B cell (primary cell): ENCODE results near the gene DKC1. TPM values are rescaled to one million over a fixed set of nuclear protein-coding genes. Genes with fewer than 3 reads are reported as not detected.
"Not testable (repeated sequence)": the region's sequence is repeated elsewhere in the genome, so short reads cannot be mapped to it uniquely, and the experiment has no call there.

Source experiments
- ATAC-seq: fragments of 200-7000 bp; cut with Tn5 transposase; one replicate; pipeline ENCODE4 v1.10.0; 2021; ENCODE audit warnings: low read depth, mild to moderate bottlenecking, moderate number of reproducible peaks, moderate library complexity
- CTCF ChIA-PET: fragments of 350-600 bp; sonication (Branson Sonifier 250); formaldehyde crosslinking; loops from one replicate; lab custom pipeline; 2021; ENCODE audit warnings: antibody characterized with exemption, inconsistent platforms; lab: Charles Lee
- POLR2A ChIA-PET: fragments of 350-600 bp; sonication (Branson Sonifier 250); formaldehyde crosslinking; loops from one replicate; lab custom pipeline; 2021; ENCODE audit warnings: antibody characterized with exemption; lab: Charles Lee
- DNase-seq: peaks from one replicate; pipeline ENCODE4 v3.0.0; 2013
- H2AFZ ChIP-seq: 2 replicates; pipeline ENCODE4 v1.6.1; 2012; ENCODE audit warnings: mild to moderate bottlenecking, low read depth, low read length; ENCODE audit not compliant: insufficient read depth, poor library complexity, severe bottlenecking
- H3K27ac ChIP-seq, 2 donors: 1 replicate in 1 of 2; 2 replicates in 1 of 2; pipeline ENCODE4 v1.5.1; 2012 to 2013; ENCODE audit warnings: low read length in 2 of 2, mild to moderate bottlenecking in 2 of 2, moderate library complexity in 1 of 2
- H3K27me3 ChIP-seq, 4 experiments: fragments of 200-600 bp in 1 of 4; sonication (generic) in 1 of 4; replicated peaks in 1 of 4; 1 replicate in 2 of 4; 2 replicates in 2 of 4; pipeline versions ENCODE4 v1.6.1 to v1.7.0; 2013 to 2016; ENCODE audit warnings: low read length in 3 of 4, mild to moderate bottlenecking in 2 of 4, mixed read lengths in 1 of 4, moderate library complexity in 1 of 4; ENCODE audit not compliant: insufficient read depth in 4 of 4, control insufficient read depth in 3 of 4; ENCODE audit errors: control extremely low read depth in 1 of 4
- H3K36me3 ChIP-seq, 2 experiments: replicated peaks in 1 of 2; 1 replicate in 1 of 2; 2 replicates in 1 of 2; pipeline versions ENCODE4 v1.6.1 to v1.7.1; 2013; ENCODE audit warnings: low read length in 1 of 2; ENCODE audit not compliant: insufficient read depth in 2 of 2, control insufficient read depth in 1 of 2; ENCODE audit errors: control extremely low read depth in 1 of 2, extremely low read depth in 1 of 2
- H3K4me1 ChIP-seq, 2 donors: fragments of 200-600 bp in 1 of 2; sonication (generic) in 1 of 2; 1 replicate in 1 of 2; 2 replicates in 1 of 2; pipeline versions ENCODE4 v1.5.1 to v1.6.1; 2013 to 2017; ENCODE audit warnings: low read length in 2 of 2; ENCODE audit not compliant: control insufficient read depth in 2 of 2, insufficient read depth in 2 of 2
- H3K4me2 ChIP-seq: replicated peaks from 2 replicates; pipeline ENCODE3; 2012; ENCODE audit warnings: mild to moderate bottlenecking, low read depth, low read length; ENCODE audit not compliant: poor library complexity, severe bottlenecking
- H3K4me3 ChIP-seq, 5 experiments: fragments of 200-600 bp in 1 of 5; sonication (generic) in 1 of 5; 1 replicate in 3 of 5; 2 replicates in 2 of 5; pipeline versions ENCODE4 v1.5.1 to v1.7.0; 2011 to 2016; ENCODE audit warnings: low read length in 4 of 5, mild to moderate bottlenecking in 4 of 5, low read depth in 2 of 5, control low read depth in 1 of 5, moderate library complexity in 1 of 5; ENCODE audit not compliant: insufficient read depth in 1 of 5; ENCODE audit errors: control extremely low read depth in 1 of 5, extremely low read depth in 1 of 5
- H3K79me2 ChIP-seq: fragments of 200-600 bp; sonication (generic); one replicate; pipeline ENCODE4 v1.6.0; 2016; ENCODE audit warnings: low read length; ENCODE audit not compliant: control insufficient read depth, insufficient read depth
- H3K9ac ChIP-seq: fragments of 200-600 bp; sonication (generic); 2 replicates; pipeline ENCODE4 v1.6.1; 2017; ENCODE audit warnings: mild to moderate bottlenecking, low read length, moderate library complexity
- H3K9me3 ChIP-seq, 3 donors: one replicate each; pipeline versions ENCODE4 v1.6.1 to v1.7.1; 2013; ENCODE audit warnings: low read length in 2 of 3; ENCODE audit not compliant: control insufficient read depth in 2 of 3, insufficient read depth in 1 of 3; ENCODE audit errors: control extremely low read depth in 1 of 3
- H4K20me1 ChIP-seq: 2 replicates; pipeline ENCODE4 v1.6.0; 2012; ENCODE audit warnings: mild to moderate bottlenecking, low read length; ENCODE audit not compliant: insufficient read depth, control insufficient read depth, poor library complexity, severe bottlenecking
- H3K27ac Mint-ChIP-seq: one replicate; pipeline ENCODE4 v1.8.0; 2021; ENCODE audit warnings: mixed read lengths
- H3K27me3 Mint-ChIP-seq: one replicate; pipeline ENCODE4 v1.8.0; 2021; ENCODE audit warnings: mixed read lengths
- H3K4me1 Mint-ChIP-seq: one replicate; pipeline ENCODE4 v1.8.0; 2021; ENCODE audit warnings: mixed read lengths
- H3K4me3 Mint-ChIP-seq: one replicate; pipeline ENCODE4 v1.8.0; 2021; ENCODE audit warnings: mixed read lengths
- H3K9me3 Mint-ChIP-seq: one replicate; pipeline ENCODE4 v1.8.0; 2022; ENCODE audit warnings: mixed read lengths; ENCODE audit not compliant: insufficient read depth
- EZH2 ChIP-seq: IDR thresholded peaks from 2 replicates; pipeline ENCODE4 v1.6.1; 2012; ENCODE audit warnings: borderline replicate concordance, low read depth, mild to moderate bottlenecking, moderate library complexity, low read length; ENCODE audit not compliant: insufficient read depth, poor library complexity, severe bottlenecking
- WGBS: methylation state at CpG from one replicate; pipeline ENCODE4 v1.1.5; 2013; ENCODE audit warnings: missing lambda C conversion rate; ENCODE audit not compliant: insufficient coverage; 5-methylcytosine and 5-hydroxymethylcytosine counted together
- intact Hi-C: fragments of 100-400 bp; cut with micrococcal nuclease; formaldehyde crosslinking; loops from one replicate; pipeline ENCODE4 v1.10.0; 2022
- polyA plus RNA-seq: library from polyadenylated mRNA; depleted of rRNA; stranded (reverse); fragments of >200 nt; gene quantifications from 2 replicates; pipeline ENCODE4 v1.2.3, GENCODE V29; 2012
- total RNA-seq, 2 donors: library from RNA; stranded (reverse); fragments of 120-200 nt in 1 of 2; gene quantifications; 1 replicate in 1 of 2; 2 replicates in 1 of 2; pipeline versions ENCODE4 v1.2.3 to v1.2.4, GENCODE V29; 2013 to 2022
- TF ChIP-seq, protein P1 (sequence below): fragments of 200-600 bp; IDR thresholded peaks from one replicate; pipeline ENCODE4 v1.8.0; 2022; ENCODE audit warnings: antibody characterized with exemption, mild to moderate bottlenecking

DKC1 gene
- total and polyA plus RNA-seq, 2 donors (not counting 1 experiment from before 2014, with no cell fraction given) = 18.8 to 73.5 TPM

DNA sequence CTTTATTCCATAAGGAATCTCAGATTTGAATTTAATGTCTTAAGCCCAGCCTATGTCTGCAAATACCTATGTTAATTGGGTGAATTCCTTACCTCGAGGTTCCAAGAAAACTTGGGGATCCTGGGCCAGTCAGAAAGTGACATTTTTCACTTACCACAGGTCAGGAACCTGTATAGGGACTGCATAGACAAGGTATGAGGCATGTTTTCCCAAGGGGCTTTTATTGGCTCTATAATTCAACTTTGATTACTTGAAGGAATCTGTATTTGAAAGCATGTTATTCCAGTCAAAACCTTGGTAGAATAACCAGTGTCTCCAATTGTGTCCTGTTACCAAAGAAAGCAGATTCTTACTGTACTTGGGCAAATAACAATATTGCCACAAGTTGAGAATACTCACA is 51.1 kb downstream of the DKC1 start:
- no peak overlapping the region for H3K27ac ChIP-seq
- H4K20me1 ChIP-seq = no peaks in the 10 kb centered on the region
- ChIA-PET CTCF (no interaction called here), POLR2A (no interaction called here)
- no peaks in the 10 kb centered on the region for H3K9me3 ChIP-seq
- no peak for ATAC-seq
- no peak overlapping the region for H3K4me2 ChIP-seq
- TF ChIP-seq, protein P1, sequence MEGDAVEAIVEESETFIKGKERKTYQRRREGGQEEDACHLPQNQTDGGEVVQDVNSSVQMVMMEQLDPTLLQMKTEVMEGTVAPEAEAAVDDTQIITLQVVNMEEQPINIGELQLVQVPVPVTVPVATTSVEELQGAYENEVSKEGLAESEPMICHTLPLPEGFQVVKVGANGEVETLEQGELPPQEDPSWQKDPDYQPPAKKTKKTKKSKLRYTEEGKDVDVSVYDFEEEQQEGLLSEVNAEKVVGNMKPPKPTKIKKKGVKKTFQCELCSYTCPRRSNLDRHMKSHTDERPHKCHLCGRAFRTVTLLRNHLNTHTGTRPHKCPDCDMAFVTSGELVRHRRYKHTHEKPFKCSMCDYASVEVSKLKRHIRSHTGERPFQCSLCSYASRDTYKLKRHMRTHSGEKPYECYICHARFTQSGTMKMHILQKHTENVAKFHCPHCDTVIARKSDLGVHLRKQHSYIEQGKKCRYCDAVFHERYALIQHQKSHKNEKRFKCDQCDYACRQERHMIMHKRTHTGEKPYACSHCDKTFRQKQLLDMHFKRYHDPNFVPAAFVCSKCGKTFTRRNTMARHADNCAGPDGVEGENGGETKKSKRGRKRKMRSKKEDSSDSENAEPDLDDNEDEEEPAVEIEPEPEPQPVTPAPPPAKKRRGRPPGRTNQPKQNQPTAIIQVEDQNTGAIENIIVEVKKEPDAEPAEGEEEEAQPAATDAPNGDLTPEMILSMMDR = no peak
- no peak for TF ChIP-seq EZH2
- no peaks in the 10 kb centered on the region for H3K79me2 ChIP-seq
- H3K36me3 ChIP-seq = no peaks in the 10 kb centered on the region
- H3K4me3 ChIP-seq = no peak overlapping the region
- no peak overlapping the region for H3K9ac ChIP-seq
- WGBS = no CpG with 5 or more reads among the region's 1 CpG
- no peaks in the 10 kb centered on the region for H3K27me3 ChIP-seq
- no peak for DNase-seq
- intact Hi-C loops = no loop called here
- H3K4me3 Mint-ChIP-seq = no peak overlapping the region
- H3K4me1 ChIP-seq = peaks cover 0 to under 1% of the 10 kb centered on the region in 2 donors
- H3K9me3 Mint-ChIP-seq = no peaks in the 10 kb centered on the region
- H3K4me1 Mint-ChIP-seq = peaks cover 1% of the 10 kb centered on the region
- H2AFZ ChIP-seq = no peak overlapping the region
- no peak overlapping the region for H3K27ac Mint-ChIP-seq
- H3K27me3 Mint-ChIP-seq = peaks cover 4% of the 10 kb centered on the region

DNA sequence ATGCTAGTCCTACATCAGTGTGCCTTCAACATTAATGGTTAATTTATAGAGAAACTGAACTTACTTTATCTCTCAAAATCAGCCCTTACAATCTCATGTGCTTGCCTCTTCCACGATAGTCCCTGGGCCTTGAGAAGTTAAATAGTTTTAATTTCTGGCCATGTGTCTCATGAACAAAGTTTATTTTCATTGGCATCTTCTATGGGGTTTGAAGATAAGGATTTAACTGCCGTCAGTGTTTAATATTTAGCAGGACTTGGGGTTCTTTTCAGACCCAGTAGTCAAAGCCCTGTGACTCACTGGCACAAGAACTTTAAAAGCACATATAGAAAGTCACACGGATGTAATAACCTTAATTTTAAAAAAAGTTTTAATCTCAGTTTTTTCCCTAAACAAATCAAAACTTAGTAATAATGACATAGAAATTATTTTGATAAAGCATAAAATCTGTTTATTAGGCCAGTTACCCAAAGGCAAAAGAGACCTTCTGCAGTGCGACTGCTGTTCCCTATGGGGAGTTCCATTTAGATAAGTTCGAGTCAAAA is 52.7 kb downstream of the DKC1 start:
- H3K4me1 Mint-ChIP-seq = peaks cover 15% of the 10 kb centered on the region
- H3K9me3 ChIP-seq = no peaks in the 10 kb centered on the region
- POLR2A ChIA-PET = no interaction called here
- no peaks in the 10 kb centered on the region for H3K27me3 ChIP-seq
- H3K4me3 Mint-ChIP-seq = no peak overlapping the region
- no peaks in the 10 kb centered on the region for H3K36me3 ChIP-seq
- H2AFZ ChIP-seq = no peak overlapping the region
- peaks cover 4% of the 10 kb centered on the region for H3K27me3 Mint-ChIP-seq
- CTCF ChIA-PET = no interaction called here
- no peaks in the 10 kb centered on the region for H4K20me1 ChIP-seq
- no peak overlapping the region for H3K27ac ChIP-seq
- no peak overlapping the region for H3K27ac Mint-ChIP-seq
- TF ChIP-seq EZH2 = no peak
- TF ChIP-seq, protein P1 = no peak
- intact Hi-C loops = no loop called here
- H3K4me3 ChIP-seq = no peak overlapping the region
- no peaks in the 10 kb centered on the region for H3K9me3 Mint-ChIP-seq
- ATAC-seq (no peak), DNase-seq (no peak)
- H3K9ac ChIP-seq = no peak overlapping the region
- H3K4me2 ChIP-seq = no peak overlapping the region
- no CpG with 5 or more reads among the region's 5 CpGs for WGBS
- H3K79me2 ChIP-seq = no peaks in the 10 kb centered on the region
- H3K4me1 ChIP-seq = peaks cover 9 to 14% of the 10 kb centered on the region in 2 donors

DNA sequence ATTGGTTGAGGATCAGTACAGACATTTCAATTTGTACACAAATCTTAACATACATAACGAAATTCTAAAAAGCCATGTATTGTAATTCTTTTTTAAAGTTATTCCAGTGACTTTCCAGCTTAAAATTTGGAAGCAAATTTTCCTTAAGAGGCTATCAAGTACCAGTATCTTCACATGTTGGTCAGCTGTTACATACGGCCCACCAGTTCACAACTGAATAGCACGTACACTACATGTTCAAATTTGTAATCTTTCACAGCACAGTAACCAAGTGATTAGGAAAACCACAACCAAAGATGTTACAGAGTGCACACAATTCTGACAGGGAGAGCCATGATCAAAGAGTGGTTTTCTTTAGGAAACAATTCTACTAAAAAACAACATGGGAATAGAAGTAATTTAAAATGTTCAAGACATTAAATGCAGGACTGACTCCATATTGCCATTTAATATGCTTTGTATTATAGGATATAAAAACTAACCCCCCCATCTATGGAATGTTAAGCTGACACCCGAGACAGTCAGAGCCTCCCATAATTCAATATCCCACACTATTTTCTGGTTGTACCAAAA is 53.7 kb downstream of the DKC1 start:
- H3K27me3 ChIP-seq, CTCF ChIA-PET, H3K27me3 Mint-ChIP-seq, H3K4me3 Mint-ChIP-seq, H3K9me3 ChIP-seq, H3K27ac ChIP-seq, H3K79me2 ChIP-seq, intact Hi-C loops, H3K4me3 ChIP-seq, H4K20me1 ChIP-seq, H3K9ac ChIP-seq, H3K4me2 ChIP-seq, H3K9me3 Mint-ChIP-seq, H3K27ac Mint-ChIP-seq, H2AFZ ChIP-seq, POLR2A ChIA-PET, DNase-seq, H3K36me3 ChIP-seq, ATAC-seq: not testable (repeated sequence)
- peaks cover 9 to 16% of the 10 kb centered on the region in 2 donors for H3K4me1 ChIP-seq
- WGBS = no CpG with 5 or more reads among the region's 4 CpGs
- peaks cover 16% of the 10 kb centered on the region for H3K4me1 Mint-ChIP-seq
